ENCODE measurements around the gene RBM22. TPM values are rescaled to one million over a fixed set of nuclear protein-coding genes. Genes with fewer than 3 reads are reported as not detected.

Gene RBM22
- total RNA-seq, 1 donor: 51.4 TPM

DNA sequence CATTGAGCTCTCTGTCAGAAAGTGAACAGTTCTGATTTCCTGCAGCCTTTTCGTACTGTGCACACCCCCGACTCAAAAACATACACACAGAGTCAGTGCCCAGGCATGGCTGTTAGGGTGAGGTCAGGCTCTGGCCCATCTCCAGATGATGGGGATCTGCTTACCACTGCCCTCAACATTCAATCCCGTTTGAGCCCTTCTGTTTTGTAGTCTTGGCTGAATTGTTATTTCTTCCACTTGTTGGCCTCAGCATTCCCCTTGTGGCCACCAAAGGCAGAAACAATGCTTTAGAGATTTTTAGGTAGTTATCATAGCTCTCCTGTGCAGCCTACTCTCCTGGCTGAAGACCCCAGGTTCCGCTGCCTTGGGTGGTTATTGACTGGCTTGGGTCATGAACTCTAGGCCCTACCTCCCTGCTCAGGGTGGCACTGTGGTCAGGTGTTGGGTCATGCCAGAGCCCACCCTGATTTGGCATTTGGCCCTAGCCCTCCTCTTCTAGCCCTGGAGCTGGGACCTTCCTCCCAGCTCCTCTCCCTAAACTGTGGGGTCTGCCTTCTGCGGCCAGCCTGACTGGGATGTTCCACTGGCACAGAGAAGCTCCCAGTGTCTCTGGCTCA lies 47.6 kb downstream of the RBM22 start:
- no peak for DNase-seq (ENCODE audit: low read depth in 2 of 3, low spot score in 2 of 3)

- DNase-seq (ENCODE audit: low read depth in 2 of 3, low spot score in 2 of 3): no peak
Observed at GRCh38 chr5:150651924-150652671, 48.8 kb downstream of the RBM22 start.

DNA sequence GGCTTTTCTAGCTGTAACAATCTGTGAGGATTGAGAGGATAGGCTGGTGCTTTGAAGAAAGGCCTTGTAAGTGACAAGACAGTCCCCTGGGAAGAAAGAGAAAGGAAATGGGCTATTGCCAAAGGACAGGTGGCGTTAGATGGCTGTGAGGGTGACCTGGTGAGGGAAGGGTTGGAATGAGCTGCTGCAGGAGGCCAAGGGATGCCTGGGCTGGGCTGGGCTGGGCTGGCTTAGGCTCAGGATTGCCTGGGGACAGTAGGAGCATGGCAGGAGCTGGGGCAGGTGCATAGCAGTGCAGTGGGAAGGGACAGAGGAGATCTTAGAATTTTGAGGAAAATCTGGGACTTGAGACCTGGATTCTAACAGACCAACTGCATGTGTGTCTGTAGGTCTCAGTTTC lies 49.5 kb downstream of the RBM22 start:
- no peak for DNase-seq (ENCODE audit: low read depth in 2 of 3, low spot score in 2 of 3)

- DNase-seq (ENCODE audit: low read depth in 2 of 3, low spot score in 2 of 3): no peak
Observed at GRCh38 chr5:150650021-150651006, 50.5 kb downstream of the RBM22 start.

DNA sequence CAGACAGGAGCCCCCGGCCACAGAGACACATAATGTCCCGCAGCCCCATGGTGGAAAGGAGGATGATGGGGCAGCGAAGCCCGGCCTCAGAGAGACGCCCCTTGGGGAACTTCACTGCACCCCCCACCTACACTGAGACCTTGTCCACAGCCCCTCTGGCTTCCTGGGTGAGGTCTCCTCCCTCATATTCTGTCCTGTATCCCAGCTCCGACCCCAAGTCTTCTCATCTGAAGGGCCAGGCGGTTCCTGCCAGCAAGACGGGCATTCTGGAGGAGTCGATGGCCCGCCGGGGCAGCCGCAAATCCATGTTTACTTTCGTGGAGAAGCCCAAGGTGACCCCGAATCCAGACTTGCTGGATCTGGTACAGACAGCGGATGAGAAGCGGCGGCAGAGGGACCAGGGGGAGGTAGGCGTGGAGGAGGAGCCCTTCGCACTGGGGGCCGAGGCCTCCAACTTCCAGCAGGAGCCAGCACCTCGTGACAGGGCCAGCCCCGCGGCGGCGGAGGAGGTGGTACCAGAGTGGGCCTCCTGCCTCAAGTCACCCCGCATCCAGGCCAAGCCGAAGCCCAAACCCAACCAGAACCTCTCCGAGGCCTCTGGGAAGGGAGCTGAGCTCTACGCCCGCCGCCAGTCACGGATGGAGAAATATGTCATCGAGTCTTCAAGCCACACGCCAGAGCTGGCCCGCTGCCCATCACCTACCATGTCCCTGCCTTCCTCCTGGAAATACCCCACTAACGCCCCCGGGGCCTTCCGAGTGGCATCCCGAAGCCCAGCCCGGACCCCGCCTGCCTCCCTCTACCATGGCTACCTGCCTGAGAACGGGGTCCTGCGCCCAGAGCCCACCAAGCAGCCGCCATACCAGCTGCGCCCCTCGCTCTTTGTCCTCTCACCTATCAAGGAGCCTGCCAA lies 51.5 kb downstream of the RBM22 start:
- no peak for DNase-seq (ENCODE audit: low read depth in 2 of 3, low spot score in 2 of 3)

DNA sequence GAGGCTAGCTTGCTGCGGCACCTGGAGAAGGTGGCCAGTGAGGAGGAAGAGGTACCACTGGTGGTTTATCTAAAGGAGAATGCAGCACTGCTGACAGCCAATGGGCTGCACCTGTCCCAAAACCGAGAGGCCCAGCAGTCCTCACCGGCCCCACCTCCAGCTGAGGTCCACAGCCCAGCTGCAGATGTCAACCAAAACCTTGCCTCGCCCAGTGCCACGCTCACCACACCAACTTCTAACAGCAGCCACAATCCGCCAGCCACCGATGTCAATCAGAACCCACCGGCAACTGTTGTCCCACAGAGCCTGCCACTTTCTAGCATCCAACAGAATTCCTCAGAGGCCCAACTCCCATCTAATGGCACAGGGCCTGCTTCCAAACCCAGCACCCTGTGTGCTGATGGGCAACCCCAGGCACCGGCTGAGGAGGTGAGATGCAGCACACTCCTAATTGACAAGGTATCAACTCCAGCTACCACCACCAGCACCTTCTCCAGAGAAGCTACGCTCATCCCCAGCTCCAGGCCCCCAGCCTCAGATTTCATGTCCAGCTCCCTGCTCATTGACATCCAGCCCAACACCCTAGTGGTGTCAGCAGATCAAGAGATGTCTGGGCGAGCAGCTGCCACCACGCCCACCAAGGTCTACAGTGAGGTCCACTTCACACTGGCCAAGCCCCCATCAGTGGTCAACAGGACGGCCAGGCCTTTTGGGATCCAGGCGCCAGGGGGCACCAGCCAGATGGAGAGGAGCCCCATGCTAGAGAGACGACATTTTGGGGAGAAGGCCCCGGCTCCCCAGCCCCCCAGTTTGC lies 52.4 kb downstream of the RBM22 start:
- no peak for DNase-seq (ENCODE audit: low read depth in 2 of 3, low spot score in 2 of 3)

DNA sequence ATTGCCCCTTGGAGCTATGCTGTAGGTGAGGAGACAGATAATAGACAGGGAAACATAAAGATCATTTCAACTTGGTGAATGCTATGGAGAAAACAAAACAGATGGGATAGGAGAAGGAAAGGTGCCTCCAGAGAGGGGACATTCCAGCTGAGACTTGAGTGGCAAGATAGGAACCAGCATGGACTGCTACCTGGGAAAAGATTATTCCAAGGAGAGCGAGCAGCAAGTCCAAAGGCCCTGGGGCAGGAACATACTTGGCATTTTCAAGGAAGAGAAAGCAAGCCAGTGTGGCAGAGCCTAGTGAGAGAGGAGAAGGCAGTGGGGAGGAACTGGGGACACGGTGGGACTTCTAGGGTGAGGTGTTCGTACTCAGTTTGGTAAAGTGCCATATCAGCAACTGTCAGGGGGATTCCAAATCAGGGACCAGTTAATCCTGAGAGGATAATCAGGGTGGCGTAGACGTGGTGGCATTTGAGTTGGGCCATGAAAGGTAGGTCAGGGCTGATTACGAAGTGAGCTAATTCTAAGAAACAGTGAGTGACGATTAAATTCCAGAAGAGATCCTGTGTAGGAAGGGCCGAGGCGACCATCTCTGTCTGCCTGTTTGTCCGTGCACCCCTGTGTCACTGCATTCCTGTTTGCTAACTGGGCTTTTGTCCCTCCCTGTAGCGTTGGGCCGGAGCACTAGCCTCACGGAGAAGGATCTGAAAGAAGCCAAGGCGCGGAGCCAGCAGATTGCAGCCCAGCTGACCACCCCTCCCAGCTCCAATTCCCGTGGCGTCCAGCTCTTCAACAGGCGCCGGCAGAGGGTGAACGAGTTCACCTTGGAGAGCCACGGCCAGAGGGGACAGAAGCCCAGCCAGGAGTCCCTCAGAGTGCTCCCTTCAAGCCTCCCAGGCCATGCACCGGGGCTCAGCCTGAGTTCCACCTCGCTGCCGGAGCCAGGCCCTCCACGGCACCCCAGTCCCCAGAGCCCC lies 53.3 kb downstream of the RBM22 start:
- no peak for DNase-seq (ENCODE audit: low read depth in 2 of 3, low spot score in 2 of 3)

GRCh38 chr5:150645070-150645700 lies 55.7 kb downstream of the RBM22 start:
- no peak for DNase-seq (ENCODE audit: low read depth in 2 of 3, low spot score in 2 of 3)

GRCh38 chr5:150644514-150644913 lies 56.3 kb downstream of the RBM22 start:
- DNase-seq (ENCODE audit: low read depth in 2 of 3, low spot score in 2 of 3): no peak

DNA sequence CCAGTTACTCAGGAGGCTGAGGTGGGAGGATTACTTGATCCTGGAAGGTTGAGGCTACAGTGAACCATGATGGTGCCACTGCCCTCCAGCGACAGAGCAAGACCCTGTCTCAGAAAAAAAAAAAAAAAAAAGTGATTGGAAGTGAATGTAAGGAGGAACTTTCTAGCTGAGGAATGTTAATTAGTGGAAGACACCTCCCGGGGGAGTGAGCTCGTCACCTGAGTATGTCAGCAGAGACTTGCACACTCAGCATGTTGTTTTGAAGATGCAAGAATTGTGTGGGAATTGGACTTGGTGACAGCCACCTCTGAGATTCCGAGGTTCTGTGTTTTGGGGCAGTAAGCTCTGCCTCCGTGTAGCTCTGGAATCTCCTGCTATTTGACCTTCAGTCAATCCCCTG lies 56.8 kb downstream of the RBM22 start:
- DNase-seq (ENCODE audit: low read depth in 2 of 3, low spot score in 2 of 3): no peak

DNA sequence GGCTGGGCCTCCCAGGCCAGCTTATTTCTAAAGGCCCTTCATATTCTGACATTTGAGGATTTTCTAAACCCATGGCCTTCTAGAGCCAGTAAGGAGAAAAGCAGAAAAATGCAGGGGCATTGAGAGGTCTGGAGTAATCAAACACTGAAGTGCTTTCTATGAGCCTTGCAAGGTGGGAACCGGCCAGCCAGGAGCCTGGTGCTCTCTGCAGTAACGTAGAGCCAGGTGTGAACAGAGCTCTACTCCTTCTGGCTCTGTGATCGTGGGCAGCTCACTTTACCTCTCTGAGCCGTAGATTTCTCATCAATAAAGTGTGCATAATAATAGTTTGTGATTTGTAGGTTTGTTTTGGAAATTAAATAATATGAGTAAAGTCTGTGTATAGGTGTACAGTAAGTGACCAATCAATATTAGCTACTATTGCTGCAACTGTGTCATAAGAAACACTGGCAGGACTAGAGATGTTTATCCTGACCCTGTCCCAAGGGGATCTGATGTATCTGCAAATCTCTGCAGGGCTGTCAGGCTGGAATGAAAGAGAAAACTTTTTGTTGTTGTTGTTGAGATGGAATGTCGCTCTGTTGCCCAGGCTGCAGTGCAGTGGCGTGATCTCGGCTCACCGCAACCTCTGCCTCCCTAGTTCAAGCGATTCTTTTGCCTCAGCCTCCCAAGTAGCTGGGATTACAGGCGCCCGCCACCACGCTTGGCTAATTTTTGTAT lies 57.7 kb downstream of the RBM22 start:
- DNase-seq (ENCODE audit: low read depth in 2 of 3, low spot score in 2 of 3): no peak

DNA sequence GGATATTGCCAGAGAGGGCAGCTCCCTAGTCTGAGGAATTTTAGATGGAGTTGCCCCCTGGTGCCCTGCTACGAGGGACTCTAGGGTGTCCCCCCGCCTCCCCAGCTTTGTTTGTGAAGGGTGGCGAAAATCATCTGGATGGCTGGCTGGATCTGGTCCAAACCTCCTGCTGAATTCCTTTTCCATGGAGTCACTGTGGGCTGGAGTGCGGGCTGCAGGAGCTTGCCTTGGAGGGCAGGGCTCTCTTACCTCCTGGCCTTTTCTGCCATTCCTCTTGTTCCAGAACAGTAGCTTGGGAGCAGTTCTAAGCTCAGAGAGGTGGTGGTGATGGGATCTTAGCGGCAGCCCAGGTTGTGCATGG lies 58.3 kb downstream of the RBM22 start:
- no peak for DNase-seq (ENCODE audit: low read depth in 2 of 3, low spot score in 2 of 3)

DNA sequence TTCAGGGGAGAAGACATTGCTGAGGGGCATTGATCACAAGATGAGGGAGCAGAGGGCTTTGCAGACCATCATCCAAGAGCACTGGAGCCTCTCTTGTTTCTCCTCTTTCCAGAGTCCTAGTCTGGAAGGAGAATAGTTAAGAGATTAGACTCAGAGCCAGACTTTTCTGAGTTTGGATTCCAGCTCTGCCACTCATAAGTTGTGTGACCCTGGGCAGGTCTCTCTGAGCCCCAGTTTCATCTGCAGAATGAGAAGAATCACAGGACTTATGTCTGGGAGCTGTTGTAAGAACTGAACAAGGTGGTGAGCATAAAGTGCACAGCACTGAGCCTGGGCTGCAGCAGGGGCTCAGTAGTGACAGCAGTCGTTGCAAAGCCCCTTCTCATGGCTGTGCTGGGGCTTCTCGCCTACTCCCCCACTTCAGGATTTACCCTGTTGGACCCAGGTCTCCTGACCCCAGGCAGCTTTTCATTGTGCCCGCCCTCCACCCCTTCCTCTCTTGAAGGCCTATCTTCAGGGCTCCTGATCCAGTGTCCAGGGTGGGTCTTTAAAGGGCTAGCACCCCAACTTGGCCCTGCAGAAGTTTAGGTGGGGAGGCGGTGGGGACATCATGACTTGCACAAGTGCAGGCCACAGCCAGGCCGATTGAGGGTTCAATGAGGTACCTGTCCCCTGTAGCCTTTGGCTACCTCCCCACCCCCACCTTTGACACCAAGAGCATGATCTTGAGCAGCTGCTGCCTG lies 58.9 kb downstream of the RBM22 start:
- no peak for DNase-seq (ENCODE audit: low read depth in 2 of 3, low spot score in 2 of 3)

GRCh38 chr5:150641006-150641570 lies 59.8 kb downstream of the RBM22 start:
- no peak for DNase-seq (ENCODE audit: low read depth in 2 of 3, low spot score in 2 of 3)

Data from hematopoietic multipotent progenitor cell (in vitro differentiated cells).